ENCODE results near the gene CXCR4. TPM values are rescaled to one million over a fixed set of nuclear protein-coding genes. Genes with fewer than 3 reads are reported as not detected.
"Not testable (repeated sequence)": the region's sequence is repeated elsewhere in the genome, so short reads cannot be mapped to it uniquely, and the experiment has no call there.

The CXCR4 gene
- total and polyA plus RNA-seq, 2 of the 4 experiments (the other 2 are of a cell fraction), result not detected

GRCh38 chr2:136072621-136073020 lies 45.3 kb downstream of the CXCR4 start:
- H3K18ac ChIP-seq (ENCODE audit: low read depth, low read length), result no peak overlapping the region
- H2AK9ac ChIP-seq (replicated peaks; ENCODE audit: low read depth, low read length, poor library complexity), result no peak overlapping the region
- no peaks in the 10 kb centered on the region for H3K36me3 ChIP-seq (ENCODE audit: control insufficient read depth, insufficient read depth, low read length)
- H2BK20ac ChIP-seq (ENCODE audit: low read depth, low read length), result no peak overlapping the region
- H2BK120ac ChIP-seq (ENCODE audit: low read depth, low read length), result no peak overlapping the region
- no peaks in the 10 kb centered on the region for H3K4me1 ChIP-seq (ENCODE audit: control insufficient read depth, insufficient read depth, low read length)
- dilution Hi-C loops (cut with HindIII; ENCODE audit: low sequenced_read_pairs, unreplicated experiment), result no loop called here
- no peak overlapping the region for H4K5ac ChIP-seq (ENCODE audit: low read depth, low read length)
- no peak overlapping the region for H3K23ac ChIP-seq (ENCODE audit: low read depth, low read length)
- H3K56ac ChIP-seq (ENCODE audit: extremely low read depth, insufficient read depth, low read length), result no peak overlapping the region
- ChIA-PET POLR2A (ENCODE audit: unreplicated experiment) (no interaction called here), CTCF (no interaction called here)
- no peak overlapping the region for H3K27ac ChIP-seq (ENCODE audit: insufficient read depth, low read length)
- ATAC-seq (ENCODE audit: low read depth), result no peak
- WGBS, 2 experiments (ENCODE audit: extremely low coverage in 2 of 2, insufficient read length in 1 of 2), result 68% methylated on average over 3 of the region's 3 CpGs; no CpG with 5 or more reads in 1 of the 2 experiments
- H2BK5ac ChIP-seq (ENCODE audit: low read depth, low read length, poor library complexity, severe bottlenecking), result no peak overlapping the region
- no peak overlapping the region for H2AFZ ChIP-seq (replicated peaks; ENCODE audit: low read length, poor library complexity)
- no peak overlapping the region for H3K4me3 ChIP-seq (ENCODE audit: insufficient read depth, low read depth, low read length)
- peaks cover 4% of the 10 kb centered on the region for H3K27me3 ChIP-seq (ENCODE audit: control insufficient read depth, insufficient read depth, low read length)
- no peaks in the 10 kb centered on the region for H3K9me1 ChIP-seq (ENCODE audit: insufficient read depth, low read length)
- intact Hi-C loops (cut with micrococcal nuclease), result no loop called here
- no peak overlapping the region for H3K14ac ChIP-seq (replicated peaks; ENCODE audit: low read depth, low read length)
- H3K9me3 ChIP-seq (ENCODE audit: control insufficient read depth, insufficient read depth, low read length), result no peaks in the 10 kb centered on the region
- H2BK15ac ChIP-seq (ENCODE audit: low read depth, low read length), result no peak overlapping the region
- no peak overlapping the region for H4K91ac ChIP-seq (ENCODE audit: insufficient read depth, low read depth, low read length)
- H3K79me1 ChIP-seq (ENCODE audit: low read depth in 1 of 2, low read length in 2 of 2), result no peaks in the 10 kb centered on the region
- TF ChIP-seq SMC3 (IDR thresholded peaks at IDR 0.05; ENCODE audit: low read depth, low read length) (no peak), RFX5 (IDR thresholded peaks at IDR 0.05; ENCODE audit: low read depth, low read length) (no peak), CTCF (conservative IDR thresholded peaks at IDR 0.05; ENCODE audit: low read depth, low read length) (no peak), MXI1 (IDR thresholded peaks at IDR 0.05; ENCODE audit: borderline replicate concordance, low read depth, low read length) (no peak)
- H3K9ac ChIP-seq (ENCODE audit: low read depth, low read length), result no peak overlapping the region
- DNase-seq, result no peak
- no TSS peak for BruUV-seq (replicated peaks)
- H3K4ac ChIP-seq (ENCODE audit: low read depth, low read length), result no peak overlapping the region
- no peak overlapping the region for H2AK5ac ChIP-seq (ENCODE audit: low read depth, low read length)
- no peaks in the 10 kb centered on the region for H4K20me1 ChIP-seq (ENCODE audit: insufficient read depth, low read length)
- in situ Hi-C loops (cut with MboI; ENCODE audit: low sequenced_read_pairs), result no loop called here
- no peak overlapping the region for H4K8ac ChIP-seq (ENCODE audit: low read depth in 2 of 2, low read length in 2 of 2)
- no peak overlapping the region for H3K4me2 ChIP-seq (ENCODE audit: low read depth, low read length)

DNA sequence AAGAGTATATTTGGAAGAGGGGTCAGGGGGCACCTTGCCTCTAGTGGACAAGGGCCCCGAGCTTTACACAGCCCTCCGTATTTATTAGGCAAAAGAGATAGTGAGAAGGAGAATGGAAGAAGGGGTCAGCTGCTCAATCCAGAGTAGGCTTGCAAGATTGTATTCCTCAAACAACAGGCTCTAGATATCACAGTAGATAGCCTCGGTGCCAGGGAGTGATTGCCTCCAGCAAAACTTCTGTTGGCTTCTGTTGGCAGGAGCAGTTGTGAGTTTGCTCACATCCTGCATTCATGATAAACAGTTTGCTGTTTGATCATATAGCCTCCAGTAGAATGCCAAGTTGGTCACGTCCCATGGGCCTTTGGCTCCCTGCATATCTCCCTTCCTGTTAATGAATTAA lies 46.1 kb downstream of the CXCR4 start:
- dilution Hi-C loops (cut with HindIII; ENCODE audit: low sequenced_read_pairs, unreplicated experiment); H3K18ac ChIP-seq (ENCODE audit: low read depth, low read length); ATAC-seq (ENCODE audit: low read depth); H2BK5ac ChIP-seq (ENCODE audit: low read depth, low read length, poor library complexity, severe bottlenecking); H3K14ac ChIP-seq (replicated peaks; ENCODE audit: low read depth, low read length); H3K9me3 ChIP-seq (ENCODE audit: control insufficient read depth, insufficient read depth, low read length); H4K5ac ChIP-seq (ENCODE audit: low read depth, low read length); H3K27me3 ChIP-seq (ENCODE audit: control insufficient read depth, insufficient read depth, low read length); CTCF ChIA-PET; H4K20me1 ChIP-seq (ENCODE audit: insufficient read depth, low read length); H2AFZ ChIP-seq (replicated peaks; ENCODE audit: low read length, poor library complexity); H4K91ac ChIP-seq (ENCODE audit: insufficient read depth, low read depth, low read length); H3K36me3 ChIP-seq (ENCODE audit: control insufficient read depth, insufficient read depth, low read length); BruUV-seq (replicated peaks); H3K27ac ChIP-seq (ENCODE audit: insufficient read depth, low read length); in situ Hi-C loops (cut with MboI; ENCODE audit: low sequenced_read_pairs); H3K4me2 ChIP-seq (ENCODE audit: low read depth, low read length); H3K23ac ChIP-seq (ENCODE audit: low read depth, low read length); DNase-seq; H4K8ac ChIP-seq (ENCODE audit: low read depth in 2 of 2, low read length in 2 of 2); H2BK20ac ChIP-seq (ENCODE audit: low read depth, low read length); intact Hi-C loops (cut with micrococcal nuclease); POLR2A ChIA-PET (ENCODE audit: unreplicated experiment); H2AK9ac ChIP-seq (replicated peaks; ENCODE audit: low read depth, low read length, poor library complexity); H3K9ac ChIP-seq (ENCODE audit: low read depth, low read length); H3K4ac ChIP-seq (ENCODE audit: low read depth, low read length); H3K9me1 ChIP-seq (ENCODE audit: insufficient read depth, low read length); H2BK15ac ChIP-seq (ENCODE audit: low read depth, low read length); H3K79me1 ChIP-seq (ENCODE audit: low read depth in 1 of 2, low read length in 2 of 2); H3K4me1 ChIP-seq (ENCODE audit: control insufficient read depth, insufficient read depth, low read length); H3K56ac ChIP-seq (ENCODE audit: extremely low read depth, insufficient read depth, low read length); H2AK5ac ChIP-seq (ENCODE audit: low read depth, low read length); H3K4me3 ChIP-seq (ENCODE audit: insufficient read depth, low read depth, low read length); H2BK120ac ChIP-seq (ENCODE audit: low read depth, low read length): not testable (repeated sequence)
- WGBS, 2 experiments (ENCODE audit: extremely low coverage in 2 of 2, insufficient read length in 1 of 2), result no CpG with 5 or more reads among the region's 4 CpGs
